HG02840 (cell line): ENCODE results near the gene HEXIM2.
"Not testable (repeated sequence)": the region's sequence is repeated elsewhere in the genome, so short reads cannot be mapped to it uniquely, and the experiment has no call there.

Experiments used
- ATAC-seq: cut with Tn5 transposase; IDR thresholded peaks from one replicate; pipeline ENCODE4 v1.9.1; 2021; ENCODE audit warnings: mild to moderate bottlenecking, moderate library complexity, moderate number of reproducible peaks; ENCODE audit not compliant: unreplicated experiment, low FRiP score

HEXIM2 gene

DNA sequence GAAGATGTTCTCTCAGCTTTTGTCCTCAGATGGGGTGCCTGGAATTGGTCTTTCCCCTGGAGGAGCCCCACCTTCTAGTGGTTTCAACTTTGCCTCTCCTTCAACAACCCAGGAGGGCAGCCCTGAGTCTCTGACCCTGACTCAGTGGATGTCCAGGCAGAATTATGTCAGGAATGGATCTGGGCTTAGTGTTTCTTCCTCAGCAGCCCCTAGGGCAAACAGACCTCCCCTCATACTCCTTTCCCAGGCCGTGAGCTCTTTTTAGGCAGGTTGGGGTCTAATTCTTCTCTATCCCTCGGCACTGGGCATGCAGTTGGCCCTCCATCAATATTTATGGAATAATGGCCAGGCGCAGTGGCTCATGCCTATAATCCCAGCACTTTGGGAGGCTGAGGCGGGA, 39.8 kb downstream of the HEXIM2 start:
- no peak for ATAC-seq

DNA sequence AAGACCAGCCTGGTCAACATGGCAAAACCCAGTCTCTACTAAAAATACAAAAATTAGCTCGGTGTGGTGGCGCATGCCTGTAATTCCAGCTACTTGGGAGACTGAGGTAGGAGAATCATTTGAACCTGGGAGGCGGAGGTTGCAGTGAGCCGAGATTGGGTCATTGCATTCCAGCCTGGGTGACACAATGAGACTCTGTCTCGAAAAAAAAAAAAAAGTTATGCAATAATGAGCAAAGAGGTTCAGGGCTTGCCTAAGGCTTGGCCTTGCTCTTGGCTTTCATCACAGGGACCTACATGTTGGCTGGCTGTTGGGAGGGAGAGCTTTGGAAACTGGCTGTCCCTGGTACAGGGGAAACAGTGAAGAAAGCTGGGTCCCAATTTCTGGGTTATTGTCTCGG, 40.2 kb downstream of the HEXIM2 start:
- ATAC-seq = not testable (repeated sequence)

DNA sequence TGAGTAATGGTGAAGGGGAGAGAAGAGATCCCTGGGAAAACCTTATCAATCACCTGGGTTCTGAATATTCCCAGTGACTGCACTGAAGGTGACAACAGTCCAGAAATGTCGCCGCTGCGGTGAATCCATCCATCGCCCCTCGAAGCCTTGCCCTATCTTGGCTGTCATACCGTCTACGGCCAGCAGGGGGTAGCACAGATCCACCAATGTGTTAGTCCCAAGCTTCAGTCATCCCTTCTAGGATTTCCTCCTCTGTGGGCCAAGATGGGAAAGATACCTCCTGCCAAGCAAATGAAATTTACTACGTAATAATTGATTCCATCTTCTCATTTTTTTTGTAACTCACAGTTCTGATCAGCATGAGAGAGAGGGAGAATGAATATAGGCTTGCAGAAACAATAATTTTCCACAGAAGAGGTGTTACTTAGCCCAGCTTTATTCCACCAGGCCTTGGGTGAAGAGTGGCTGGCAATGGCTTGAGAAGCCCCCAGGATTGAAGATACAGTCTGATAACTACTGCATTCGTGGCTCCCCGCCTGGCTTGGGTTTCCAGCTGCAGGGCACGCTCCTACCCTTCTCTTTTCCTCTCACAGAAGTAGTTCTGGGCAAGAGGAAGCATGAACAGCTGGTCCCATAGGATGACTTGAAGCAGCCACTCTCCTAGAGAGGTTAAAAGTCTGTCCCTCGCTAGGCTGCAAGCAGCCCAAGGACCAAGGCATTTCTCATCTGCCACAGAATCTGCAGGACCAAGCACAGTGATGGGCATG, 57.4 kb downstream of the HEXIM2 start:
- no peak for ATAC-seq
